Kidney (tissue), 14 donors: ENCODE data around the gene ANKS1A. TPM values are rescaled to one million over a fixed set of nuclear protein-coding genes. Genes with fewer than 3 reads are reported as not detected.

Source experiments
- DNase-seq, 5 donors: peaks; one replicate each; pipeline ENCODE4 v3.0.0-alpha.2; 2013 to 2020
- FAIRE-seq: peaks from 2 replicates; lab custom pipeline; 2012; peaks lifted over from hg19 to GRCh38; lab: Jason Lieb, UNC
- H3K27ac ChIP-seq, 2 donors: one replicate each; pipeline ENCODE4 v1.7.0; 2013; ENCODE audit warnings: low read depth in 2 of 2, low read length in 2 of 2, inconsistent platforms in 1 of 2
- H3K27me3 ChIP-seq: one replicate; pipeline ENCODE4 v1.7.1; 2013; ENCODE audit warnings: low read length, inconsistent platforms; ENCODE audit not compliant: control insufficient read depth, insufficient read depth
- H3K36me3 ChIP-seq, 3 donors: one replicate each; pipeline versions ENCODE4 v1.7.0 to v1.7.1; 2013; ENCODE audit warnings: low read length in 3 of 3, control low read depth in 1 of 3, inconsistent platforms in 1 of 3; ENCODE audit not compliant: insufficient read depth in 3 of 3, control insufficient read depth in 2 of 3
- H3K4me1 ChIP-seq, 3 donors: one replicate each; pipeline versions ENCODE4 v1.7.0 to v1.7.1; 2013; ENCODE audit warnings: low read length in 3 of 3, inconsistent platforms in 1 of 3, low read depth in 1 of 3; ENCODE audit not compliant: control insufficient read depth in 2 of 3, insufficient read depth in 2 of 3
- H3K4me3 ChIP-seq, 3 donors: one replicate each; pipeline versions ENCODE4 v1.7.0 to v1.8.1; 2013; ENCODE audit warnings: low read length in 3 of 3, control low read depth in 1 of 3, inconsistent platforms in 1 of 3
- H3K9ac ChIP-seq, 3 donors: one replicate each; pipeline versions ENCODE4 v1.7.0 to v1.7.1; 2013; ENCODE audit warnings: low read length in 3 of 3, control low read depth in 1 of 3, inconsistent platforms in 1 of 3
- H3K9me3 ChIP-seq, 3 donors: one replicate each; pipeline versions ENCODE4 v1.7.0 to v1.7.1; 2013; ENCODE audit warnings: low read length in 3 of 3, control low read depth in 1 of 3, inconsistent platforms in 1 of 3; ENCODE audit not compliant: control insufficient read depth in 2 of 3, insufficient read depth in 1 of 3
- intact Hi-C: fragments of 100-400 bp; cut with DNase I; formaldehyde crosslinking; loops from one replicate; pipeline ENCODE4 v1.11.1; 2022
- polyA plus RNA-seq: library from polyadenylated mRNA; stranded (reverse); fragments of 350-450 nt; fragmentation: Illumina TruSeq; extraction: RNeasy Lipid Tissue Mini Kit (QIAGEN cat#74804); gene quantifications from one replicate; pipeline ENCODE4 v1.2.3, GENCODE V29; 2014; ENCODE audit warnings: low read depth, low replicate concordance; ENCODE audit not compliant: insufficient read depth
- total RNA-seq: library from RNA; stranded (reverse); fragmentation: NEBNext Ultra II Directional; extraction: Animal tissue kit (Norgen Biotek cat#: 25700); gene quantifications from one replicate; pipeline ENCODE4 v1.2.1, GENCODE V29; 2021
- TF ChIP-seq, protein P1 (sequence below): IDR thresholded peaks from 3 replicates; pipeline ENCODE4 v1.5.1; 2012; ENCODE audit warnings: mild to moderate bottlenecking, moderate library complexity, borderline replicate concordance; ENCODE audit not compliant: insufficient read depth; ENCODE audit errors: extremely low read depth
- donor health status: control.
- donor health status: control.
- donor health status: control.
- donor health status: control.
- donor health status: control.
- donor health status: DM: yes; HTN: yes; CAD: no.
- donor health status: Normal renal cell carcinoma (clear cell type).

The ANKS1A gene
- total and polyA plus RNA-seq, 2 donors from 2014 or later = 9.4 to 25.9 TPM

DNA sequence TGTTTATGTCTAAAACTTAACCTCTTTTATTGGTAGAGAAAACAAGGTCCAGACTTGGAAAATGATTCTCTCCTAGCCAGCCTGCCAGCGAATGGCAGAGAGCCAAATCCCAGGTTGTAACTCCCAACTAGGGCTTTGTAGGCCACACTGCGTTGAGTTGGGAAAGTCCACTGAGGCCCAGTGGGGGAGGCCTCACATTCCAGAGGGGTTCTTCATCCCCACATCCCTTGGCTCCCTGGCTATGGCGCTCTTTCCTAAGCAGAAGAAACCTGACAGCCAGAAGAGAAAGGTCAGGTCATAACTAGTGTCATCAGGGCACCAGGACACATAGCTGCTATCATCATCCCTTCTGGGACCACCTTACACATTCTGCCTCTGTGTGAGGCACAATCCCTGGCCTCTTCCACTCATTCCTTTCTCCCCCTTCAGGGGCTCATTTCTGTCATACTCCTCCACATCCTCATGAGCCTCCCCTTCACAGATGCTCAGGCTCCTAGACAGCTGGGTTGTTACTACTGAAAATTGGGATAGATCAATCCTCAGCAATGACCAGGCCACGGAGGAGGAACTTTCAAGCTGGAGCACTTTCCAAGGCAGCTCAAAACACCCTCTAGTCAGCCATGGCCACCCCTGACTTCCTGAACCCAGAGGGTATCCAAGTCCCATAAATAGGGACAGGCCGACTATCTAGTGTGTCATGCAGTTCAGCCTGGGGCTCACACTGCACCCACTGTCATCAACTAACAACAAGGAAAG lies 203.5 kb downstream of the ANKS1A start:
- H3K27ac ChIP-seq = peak overlapping the region; percentile 5 to 23
- H3K4me3 ChIP-seq = no peak overlapping the region
- peaks cover 0 to 29% (median 18%) of the 10 kb centered on the region in 3 donors for H3K4me1 ChIP-seq
- H3K36me3 ChIP-seq = peaks cover 0 to 9% (median 4%) of the 10 kb centered on the region in 3 donors
- TF ChIP-seq, protein P1, sequence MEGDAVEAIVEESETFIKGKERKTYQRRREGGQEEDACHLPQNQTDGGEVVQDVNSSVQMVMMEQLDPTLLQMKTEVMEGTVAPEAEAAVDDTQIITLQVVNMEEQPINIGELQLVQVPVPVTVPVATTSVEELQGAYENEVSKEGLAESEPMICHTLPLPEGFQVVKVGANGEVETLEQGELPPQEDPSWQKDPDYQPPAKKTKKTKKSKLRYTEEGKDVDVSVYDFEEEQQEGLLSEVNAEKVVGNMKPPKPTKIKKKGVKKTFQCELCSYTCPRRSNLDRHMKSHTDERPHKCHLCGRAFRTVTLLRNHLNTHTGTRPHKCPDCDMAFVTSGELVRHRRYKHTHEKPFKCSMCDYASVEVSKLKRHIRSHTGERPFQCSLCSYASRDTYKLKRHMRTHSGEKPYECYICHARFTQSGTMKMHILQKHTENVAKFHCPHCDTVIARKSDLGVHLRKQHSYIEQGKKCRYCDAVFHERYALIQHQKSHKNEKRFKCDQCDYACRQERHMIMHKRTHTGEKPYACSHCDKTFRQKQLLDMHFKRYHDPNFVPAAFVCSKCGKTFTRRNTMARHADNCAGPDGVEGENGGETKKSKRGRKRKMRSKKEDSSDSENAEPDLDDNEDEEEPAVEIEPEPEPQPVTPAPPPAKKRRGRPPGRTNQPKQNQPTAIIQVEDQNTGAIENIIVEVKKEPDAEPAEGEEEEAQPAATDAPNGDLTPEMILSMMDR = no peak
- H3K9me3 ChIP-seq = no peaks in the 10 kb centered on the region
- no peak for FAIRE-seq
- no peaks in the 10 kb centered on the region for H3K27me3 ChIP-seq
- DNase-seq = no peak
- H3K9ac ChIP-seq = no peak overlapping the region
- intact Hi-C loops = no loop called here

- Histone ChIP-seq H3K27me3 (no peaks in the 10 kb centered on the region), H3K36me3 (peaks cover 0 to 8% (median 0%) of the 10 kb centered on the region in 3 donors), H3K27ac (peak overlapping the region in 1 of 2 donors; percentile 23), H3K4me3 (no peak overlapping the region), H3K9me3 (no peaks in the 10 kb centered on the region), H3K4me1 (peaks cover 0 to 26% (median 18%) of the 10 kb centered on the region in 3 donors), H3K9ac (no peak overlapping the region)
- intact Hi-C loops = no loop called here
- FAIRE-seq (no peak), DNase-seq (peak in 1 of 5 donors; percentile 38)
- TF ChIP-seq, protein P1 = no peak
Measured at GRCh38 chr6:35093118-35093445, 204.0 kb downstream of the ANKS1A start.

- no peak overlapping the region for H3K27ac ChIP-seq
- TF ChIP-seq, protein P1 = no peak
- no peaks in the 10 kb centered on the region for H3K27me3 ChIP-seq
- no peak for DNase-seq
- H3K9me3 ChIP-seq = no peaks in the 10 kb centered on the region
- H3K36me3 ChIP-seq = peaks cover 0 to 5% (median 0%) of the 10 kb centered on the region in 3 donors
- peaks cover 0 to 23% (median 18%) of the 10 kb centered on the region in 3 donors for H3K4me1 ChIP-seq
- no peak for FAIRE-seq
- intact Hi-C loops = no loop called here
- H3K4me3 ChIP-seq = no peak overlapping the region
- H3K9ac ChIP-seq = no peak overlapping the region
Measured at GRCh38 chr6:35093783-35094182, 204.7 kb downstream of the ANKS1A start.
